ENCODE data around the gene DPP7.

Gene DPP7

DNA sequence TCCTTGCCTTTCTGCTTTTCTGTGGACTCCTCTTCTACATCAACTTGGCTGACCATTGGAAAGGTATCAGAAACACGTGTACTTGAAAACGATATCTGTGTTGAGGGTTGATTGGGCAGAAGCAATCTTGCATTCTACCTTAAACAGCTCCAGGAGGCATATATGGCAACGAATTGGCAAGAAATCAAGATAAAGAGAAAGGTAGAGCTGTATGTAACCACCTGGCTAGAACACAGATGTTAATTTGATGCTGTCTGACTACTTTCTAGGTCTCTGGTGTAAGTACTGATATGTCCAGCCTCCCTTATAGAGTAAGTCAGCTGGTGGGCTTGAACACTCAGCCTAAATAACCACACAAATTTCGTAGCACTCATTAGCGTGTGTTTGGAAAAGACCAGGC, 26.4 kb downstream of the DPP7 start (continued):
- TF ChIP-seq ZXDB (tag by site-specific recombination; IDR thresholded peaks at IDR 0.05) (no peak), ZFP41 (tag by site-specific recombination; IDR thresholded peaks at IDR 0.05; ENCODE audit: borderline replicate concordance) (no peak), HOXD13 (CRISPR knock-in tag; IDR thresholded peaks at IDR 0.05; ENCODE audit: borderline replicate concordance) (no peak), ZNF433 (tag by site-specific recombination; IDR thresholded peaks at IDR 0.05; ENCODE audit: low read depth) (no peak)

GRCh38 chr9:137087409-137087925, 27.1 kb downstream of the DPP7 start:
- peak; percentile 49; the same call in 1 of the 2 replicates for TF ChIP-seq GLIS1 (tag by site-specific recombination; IDR thresholded peaks at IDR 0.05)
- TF ChIP-seq, protein P1, sequence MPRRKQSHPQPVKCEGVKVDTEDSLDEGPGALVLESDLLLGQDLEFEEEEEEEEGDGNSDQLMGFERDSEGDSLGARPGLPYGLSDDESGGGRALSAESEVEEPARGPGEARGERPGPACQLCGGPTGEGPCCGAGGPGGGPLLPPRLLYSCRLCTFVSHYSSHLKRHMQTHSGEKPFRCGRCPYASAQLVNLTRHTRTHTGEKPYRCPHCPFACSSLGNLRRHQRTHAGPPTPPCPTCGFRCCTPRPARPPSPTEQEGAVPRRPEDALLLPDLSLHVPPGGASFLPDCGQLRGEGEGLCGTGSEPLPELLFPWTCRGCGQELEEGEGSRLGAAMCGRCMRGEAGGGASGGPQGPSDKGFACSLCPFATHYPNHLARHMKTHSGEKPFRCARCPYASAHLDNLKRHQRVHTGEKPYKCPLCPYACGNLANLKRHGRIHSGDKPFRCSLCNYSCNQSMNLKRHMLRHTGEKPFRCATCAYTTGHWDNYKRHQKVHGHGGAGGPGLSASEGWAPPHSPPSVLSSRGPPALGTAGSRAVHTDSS (tag by site-specific recombination; IDR thresholded peaks at IDR 0.05): no peak
- peak; percentile 26; the same call in 1 of the 2 replicates for TF ChIP-seq ZNF76 (tag by site-specific recombination; IDR thresholded peaks at IDR 0.05; ENCODE audit: borderline replicate concordance, low read depth)
- TF ChIP-seq, protein P2, sequence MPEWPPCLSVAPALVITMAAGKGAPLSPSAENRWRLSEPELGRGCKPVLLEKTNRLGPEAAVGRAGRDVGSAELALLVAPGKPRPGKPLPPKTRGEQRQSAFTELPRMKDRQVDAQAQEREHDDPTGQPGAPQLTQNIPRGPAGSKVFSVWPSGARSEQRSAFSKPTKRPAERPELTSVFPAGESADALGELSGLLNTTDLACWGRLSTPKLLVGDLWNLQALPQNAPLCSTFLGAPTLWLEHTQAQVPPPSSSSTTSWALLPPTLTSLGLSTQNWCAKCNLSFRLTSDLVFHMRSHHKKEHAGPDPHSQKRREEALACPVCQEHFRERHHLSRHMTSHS (tag by site-specific recombination; IDR thresholded peaks at IDR 0.05): no peak
- no peak for TF ChIP-seq ZNF433 (tag by site-specific recombination; IDR thresholded peaks at IDR 0.05; ENCODE audit: low read depth)
- TF ChIP-seq GLI4 (tag by site-specific recombination; IDR thresholded peaks at IDR 0.05): no peak
- TF ChIP-seq, protein P3, sequence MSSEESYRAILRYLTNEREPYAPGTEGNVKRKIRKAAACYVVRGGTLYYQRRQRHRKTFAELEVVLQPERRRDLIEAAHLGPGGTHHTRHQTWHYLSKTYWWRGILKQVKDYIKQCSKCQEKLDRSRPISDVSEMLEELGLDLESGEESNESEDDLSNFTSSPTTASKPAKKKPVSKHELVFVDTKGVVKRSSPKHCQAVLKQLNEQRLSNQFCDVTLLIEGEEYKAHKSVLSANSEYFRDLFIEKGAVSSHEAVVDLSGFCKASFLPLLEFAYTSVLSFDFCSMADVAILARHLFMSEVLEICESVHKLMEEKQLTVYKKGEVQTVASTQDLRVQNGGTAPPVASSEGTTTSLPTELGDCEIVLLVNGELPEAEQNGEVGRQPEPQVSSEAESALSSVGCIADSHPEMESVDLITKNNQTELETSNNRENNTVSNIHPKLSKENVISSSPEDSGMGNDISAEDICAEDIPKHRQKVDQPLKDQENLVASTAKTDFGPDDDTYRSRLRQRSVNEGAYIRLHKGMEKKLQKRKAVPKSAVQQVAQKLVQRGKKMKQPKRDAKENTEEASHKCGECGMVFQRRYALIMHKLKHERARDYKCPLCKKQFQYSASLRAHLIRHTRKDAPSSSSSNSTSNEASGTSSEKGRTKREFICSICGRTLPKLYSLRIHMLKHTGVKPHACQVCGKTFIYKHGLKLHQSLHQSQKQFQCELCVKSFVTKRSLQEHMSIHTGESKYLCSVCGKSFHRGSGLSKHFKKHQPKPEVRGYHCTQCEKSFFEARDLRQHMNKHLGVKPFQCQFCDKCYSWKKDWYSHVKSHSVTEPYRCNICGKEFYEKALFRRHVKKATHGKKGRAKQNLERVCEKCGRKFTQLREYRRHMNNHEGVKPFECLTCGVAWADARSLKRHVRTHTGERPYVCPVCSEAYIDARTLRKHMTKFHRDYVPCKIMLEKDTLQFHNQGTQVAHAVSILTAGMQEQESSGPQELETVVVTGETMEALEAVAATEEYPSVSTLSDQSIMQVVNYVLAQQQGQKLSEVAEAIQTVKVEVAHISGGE (tag by site-specific recombination; conservative IDR thresholded peaks at IDR 0.05; ENCODE audit: low read depth): peak; percentile 77
- TF ChIP-seq KLF1 (tag by site-specific recombination; IDR thresholded peaks at IDR 0.05): no peak
- TF ChIP-seq SALL2 (tag by site-specific recombination; IDR thresholded peaks at IDR 0.05; ENCODE audit: borderline replicate concordance): no peak
- TF ChIP-seq ZBTB8A (tag by site-specific recombination; IDR thresholded peaks at IDR 0.05): no peak
- no peak for TF ChIP-seq ZSCAN23 (tag by site-specific recombination; IDR thresholded peaks at IDR 0.05)
- TF ChIP-seq ZNF529 (tag by site-specific recombination; IDR thresholded peaks at IDR 0.05; ENCODE audit: insufficient replicate concordance): no peak
- peak; percentile 17 for TF ChIP-seq ZNF335 (tag by site-specific recombination; conservative IDR thresholded peaks at IDR 0.05)
- TF ChIP-seq, protein P4, sequence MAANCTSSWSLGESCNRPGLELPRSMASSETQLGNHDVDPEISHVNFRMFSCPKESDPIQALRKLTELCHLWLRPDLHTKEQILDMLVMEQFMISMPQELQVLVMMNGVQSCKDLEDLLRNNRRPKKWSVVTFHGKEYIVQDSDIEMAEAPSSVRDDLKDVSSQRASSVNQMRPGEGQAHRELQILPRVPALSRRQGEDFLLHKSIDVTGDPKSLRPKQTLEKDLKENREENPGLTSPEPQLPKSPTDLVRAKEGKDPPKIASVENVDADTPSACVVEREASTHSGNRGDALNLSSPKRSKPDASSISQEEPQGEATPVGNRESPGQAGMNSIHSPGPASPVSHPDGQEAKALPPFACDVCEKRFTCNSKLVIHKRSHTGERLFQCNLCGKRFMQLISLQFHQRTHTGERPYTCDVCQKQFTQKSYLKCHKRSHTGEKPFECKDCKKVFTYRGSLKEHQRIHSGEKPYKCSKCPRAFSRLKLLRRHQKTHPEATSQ (tag by site-specific recombination; IDR thresholded peaks at IDR 0.05): no peak
- no peak for TF ChIP-seq BCL6B (tag by site-specific recombination; IDR thresholded peaks at IDR 0.05)
- no peak for TF ChIP-seq ZNF324 (tag by site-specific recombination; IDR thresholded peaks at IDR 0.05)
- peak; percentile 66; the same call in 1 of the 2 replicates for TF ChIP-seq ZBTB20 (tag by site-specific recombination; IDR thresholded peaks at IDR 0.05)
- peak; percentile 71 for TF ChIP-seq GLIS2 (tag by site-specific recombination; IDR thresholded peaks at IDR 0.05)
- TF ChIP-seq, protein P5, sequence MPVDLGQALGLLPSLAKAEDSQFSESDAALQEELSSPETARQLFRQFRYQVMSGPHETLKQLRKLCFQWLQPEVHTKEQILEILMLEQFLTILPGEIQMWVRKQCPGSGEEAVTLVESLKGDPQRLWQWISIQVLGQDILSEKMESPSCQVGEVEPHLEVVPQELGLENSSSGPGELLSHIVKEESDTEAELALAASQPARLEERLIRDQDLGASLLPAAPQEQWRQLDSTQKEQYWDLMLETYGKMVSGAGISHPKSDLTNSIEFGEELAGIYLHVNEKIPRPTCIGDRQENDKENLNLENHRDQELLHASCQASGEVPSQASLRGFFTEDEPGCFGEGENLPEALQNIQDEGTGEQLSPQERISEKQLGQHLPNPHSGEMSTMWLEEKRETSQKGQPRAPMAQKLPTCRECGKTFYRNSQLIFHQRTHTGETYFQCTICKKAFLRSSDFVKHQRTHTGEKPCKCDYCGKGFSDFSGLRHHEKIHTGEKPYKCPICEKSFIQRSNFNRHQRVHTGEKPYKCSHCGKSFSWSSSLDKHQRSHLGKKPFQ (tag by site-specific recombination; IDR thresholded peaks at IDR 0.05): no peak
- 0 out of 2 replicates have a peak, but pooled peaks have one; percentile 5 for TF ChIP-seq PATZ1 (tag by site-specific recombination; IDR thresholded peaks at IDR 0.05)
- ChIA-PET CTCF (interaction anchor here (0.6 to 3.3 kb wide), 14 partner anchors 11 to 197 kb away, joined by 3 to 26 read pairs (median 4); partner anchors contain the start of genes RNF224 and UAP1L1), POLR2A (interaction anchor here (0.7 to 7.8 kb wide), 29 partner anchors 8 to 517 kb away, joined by 3 to 137 read pairs (median 5); partner anchors contain the start of genes ANAPC2, NELFB, NPDC1 and NSMF)
- no peaks in the 10 kb centered on the region for H3K9me3 ChIP-seq (ENCODE audit: control insufficient read depth, insufficient read depth, low read depth, low read length)
- H3K4me3 ChIP-seq (ENCODE audit: low read depth, low read length): peak overlapping the region; percentile 57
- H3K36me3 ChIP-seq (ENCODE audit: control insufficient read depth in 2 of 2, insufficient read depth in 1 of 2, low read length in 2 of 2): peaks cover 0 to 43% of the 10 kb centered on the region in 2 experiments; a peak in 2 of 3 replicates
- H3K27ac ChIP-seq (ENCODE audit: extremely low read depth, low read depth, low read length): peak overlapping the region; percentile 70; the same call in 1 of the 2 replicates
- H3K4me1 ChIP-seq (ENCODE audit: control insufficient read depth, insufficient read depth, low read length): 0 out of 2 replicates have a peak, but pooled peaks cover 3% of the 10 kb centered on the region
